Natural killer cell (primary cell): ENCODE measurements around the gene THY1. TPM values are rescaled to one million over a fixed set of nuclear protein-coding genes. Genes with fewer than 3 reads are reported as not detected.

Source experiments
- ATAC-seq, 3 donors: fragments of 150-1000 bp in 2 of 3; fragments of 200-7000 bp in 1 of 3; cut with Tn5 transposase; 1 replicate in 1 of 3; 2 replicates in 2 of 3; pipeline ENCODE4 v1.10.0; 2021; ENCODE audit warnings: mild to moderate bottlenecking in 2 of 3, moderate library complexity in 2 of 3
- DNase-seq, 2 donors: peaks; one replicate each; pipeline versions ENCODE4 v3.0.0 to v3.0.0-alpha.2; 2013 to 2021; ENCODE audit warnings: mixed read lengths in 1 of 2
- H3K27ac ChIP-seq: one replicate; pipeline ENCODE4 v1.5.1; 2013; ENCODE audit warnings: mild to moderate bottlenecking, low read length
- H3K27me3 ChIP-seq: one replicate; pipeline ENCODE4 v1.6.1; 2013; ENCODE audit warnings: low read length; ENCODE audit not compliant: control insufficient read depth, insufficient read depth
- H3K36me3 ChIP-seq: one replicate; pipeline ENCODE4 v1.6.1; 2013; ENCODE audit warnings: low read length; ENCODE audit not compliant: control insufficient read depth, insufficient read depth
- H3K4me1 ChIP-seq: one replicate; pipeline ENCODE4 v1.6.1; 2013; ENCODE audit warnings: low read length; ENCODE audit not compliant: control insufficient read depth, insufficient read depth
- H3K4me3 ChIP-seq: one replicate; pipeline ENCODE4 v1.5.1; 2013; ENCODE audit warnings: low read length
- H3K9me3 ChIP-seq: one replicate; pipeline ENCODE4 v1.6.1; 2013; ENCODE audit warnings: low read length; ENCODE audit not compliant: control insufficient read depth, insufficient read depth
- H3K27ac Mint-ChIP-seq, 2 donors: one replicate each; pipeline ENCODE4 v1.8.0; 2022; ENCODE audit warnings: mild to moderate bottlenecking in 2 of 2, mixed read lengths in 2 of 2, moderate library complexity in 1 of 2
- H3K27me3 Mint-ChIP-seq, 2 donors: one replicate each; pipeline ENCODE4 v1.8.0; 2022; ENCODE audit warnings: low read depth in 2 of 2, mixed read lengths in 2 of 2
- H3K36me3 Mint-ChIP-seq: one replicate; pipeline ENCODE4 v1.8.0; 2022; ENCODE audit warnings: mixed read lengths
- H3K4me1 Mint-ChIP-seq, 2 donors: one replicate each; pipeline ENCODE4 v1.8.0; 2022; ENCODE audit warnings: mixed read lengths in 2 of 2
- H3K4me3 Mint-ChIP-seq: one replicate; pipeline ENCODE4 v1.8.0; 2022; ENCODE audit warnings: mild to moderate bottlenecking, moderate library complexity, mixed read lengths
- H3K9me3 Mint-ChIP-seq, 2 donors: one replicate each; pipeline ENCODE4 v1.8.0; 2022; ENCODE audit warnings: mixed read lengths in 2 of 2
- WGBS: methylation state at CpG from one replicate; pipeline ENCODE4 v1.1.7; 2013; ENCODE audit warnings: missing lambda C conversion rate; ENCODE audit not compliant: insufficient coverage; 5-methylcytosine and 5-hydroxymethylcytosine counted together
- intact Hi-C: fragments of 100-400 bp; cut with micrococcal nuclease; formaldehyde crosslinking; loops from one replicate; pipeline ENCODE4 v1.14.2; 2022
- total RNA-seq, 4 donors: library from RNA; stranded (reverse); fragments of 120-200 nt in 1 of 4; gene quantifications; one replicate each; pipeline versions ENCODE4 v1.2.3 to v1.2.4, GENCODE V29; 2013 to 2022
- TF ChIP-seq, protein P1 (sequence below): fragments of 200-600 bp; IDR thresholded peaks from one replicate; pipeline ENCODE4 v1.8.0; 2022; ENCODE audit warnings: antibody characterized with exemption

THY1 gene
- total RNA-seq, 3 donors from 2014 or later (not counting 1 experiment from before 2014, with no cell fraction given), result not detected

DNA sequence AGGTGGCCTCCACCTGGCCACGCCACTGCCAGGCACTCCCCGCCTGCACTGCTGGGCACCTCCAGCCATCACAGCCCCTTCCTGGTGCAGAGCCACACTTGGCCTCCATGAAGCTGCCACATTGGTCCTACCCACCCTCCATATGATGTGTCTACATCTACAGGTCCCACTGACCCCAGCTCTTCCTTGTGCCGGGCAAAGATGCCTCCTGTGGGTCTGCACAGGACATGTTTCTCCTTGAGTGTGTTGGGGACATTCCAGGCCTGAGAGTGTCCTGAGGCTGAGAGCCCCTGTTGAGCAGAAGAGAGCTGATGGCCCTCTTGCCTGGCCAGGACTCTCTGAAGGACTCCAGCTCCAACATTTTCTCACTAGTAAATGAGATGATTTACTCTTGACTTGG lies 7.5 kb downstream of the THY1 start:
- Mint-ChIP-seq H3K4me3 (no peak overlapping the region), H3K36me3 (no peaks in the 10 kb centered on the region), H3K9me3 (no peaks in the 10 kb centered on the region), H3K27ac (no peak overlapping the region), H3K4me1 (no peaks in the 10 kb centered on the region), H3K27me3 (peaks cover 28 to 30% of the 10 kb centered on the region in 2 donors)
- no peaks in the 10 kb centered on the region for H3K27me3 ChIP-seq
- no peaks in the 10 kb centered on the region for H3K4me1 ChIP-seq
- intact Hi-C loops, result no loop called here
- H3K9me3 ChIP-seq, result no peaks in the 10 kb centered on the region
- no peak for DNase-seq
- H3K27ac ChIP-seq, result no peak overlapping the region
- no peaks in the 10 kb centered on the region for H3K36me3 ChIP-seq
- no peak for ATAC-seq
- H3K4me3 ChIP-seq, result no peak overlapping the region
- 68% methylated on average over 3 of the region's 3 CpGs for WGBS
- TF ChIP-seq, protein P1, sequence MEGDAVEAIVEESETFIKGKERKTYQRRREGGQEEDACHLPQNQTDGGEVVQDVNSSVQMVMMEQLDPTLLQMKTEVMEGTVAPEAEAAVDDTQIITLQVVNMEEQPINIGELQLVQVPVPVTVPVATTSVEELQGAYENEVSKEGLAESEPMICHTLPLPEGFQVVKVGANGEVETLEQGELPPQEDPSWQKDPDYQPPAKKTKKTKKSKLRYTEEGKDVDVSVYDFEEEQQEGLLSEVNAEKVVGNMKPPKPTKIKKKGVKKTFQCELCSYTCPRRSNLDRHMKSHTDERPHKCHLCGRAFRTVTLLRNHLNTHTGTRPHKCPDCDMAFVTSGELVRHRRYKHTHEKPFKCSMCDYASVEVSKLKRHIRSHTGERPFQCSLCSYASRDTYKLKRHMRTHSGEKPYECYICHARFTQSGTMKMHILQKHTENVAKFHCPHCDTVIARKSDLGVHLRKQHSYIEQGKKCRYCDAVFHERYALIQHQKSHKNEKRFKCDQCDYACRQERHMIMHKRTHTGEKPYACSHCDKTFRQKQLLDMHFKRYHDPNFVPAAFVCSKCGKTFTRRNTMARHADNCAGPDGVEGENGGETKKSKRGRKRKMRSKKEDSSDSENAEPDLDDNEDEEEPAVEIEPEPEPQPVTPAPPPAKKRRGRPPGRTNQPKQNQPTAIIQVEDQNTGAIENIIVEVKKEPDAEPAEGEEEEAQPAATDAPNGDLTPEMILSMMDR, result no peak

DNA sequence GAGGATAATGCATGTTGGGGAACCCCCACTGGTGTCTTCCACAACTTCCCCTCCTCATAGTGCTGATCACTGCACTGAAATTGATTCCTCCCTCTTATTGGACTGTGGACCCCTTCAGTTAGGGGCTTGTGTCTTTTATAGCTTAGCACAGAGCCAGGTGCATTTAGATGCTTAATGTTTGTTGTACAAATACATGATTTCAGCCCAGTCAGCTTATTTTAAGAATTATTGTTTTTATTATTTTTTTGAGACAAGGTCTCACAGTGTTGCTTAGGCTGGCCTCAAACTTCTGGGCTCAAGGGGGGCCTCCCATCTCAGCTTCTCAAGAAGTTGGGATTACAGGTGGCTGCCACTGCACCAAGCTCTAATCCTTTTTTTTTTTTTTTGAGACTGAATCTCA lies 8.2 kb downstream of the THY1 start:
- H3K27me3 ChIP-seq, result no peaks in the 10 kb centered on the region
- Mint-ChIP-seq H3K27me3 (peaks cover 24 to 28% of the 10 kb centered on the region in 2 donors), H3K36me3 (no peaks in the 10 kb centered on the region), H3K9me3 (no peaks in the 10 kb centered on the region), H3K27ac (no peak overlapping the region), H3K4me1 (no peaks in the 10 kb centered on the region), H3K4me3 (no peak overlapping the region)
- no peaks in the 10 kb centered on the region for H3K36me3 ChIP-seq
- H3K9me3 ChIP-seq, result no peaks in the 10 kb centered on the region
- H3K4me3 ChIP-seq, result no peak overlapping the region
- intact Hi-C loops, result no loop called here
- no peak for ATAC-seq
- TF ChIP-seq, protein P1, result no peak
- no peak for DNase-seq
- no peaks in the 10 kb centered on the region for H3K4me1 ChIP-seq
- no peak overlapping the region for H3K27ac ChIP-seq

DNA sequence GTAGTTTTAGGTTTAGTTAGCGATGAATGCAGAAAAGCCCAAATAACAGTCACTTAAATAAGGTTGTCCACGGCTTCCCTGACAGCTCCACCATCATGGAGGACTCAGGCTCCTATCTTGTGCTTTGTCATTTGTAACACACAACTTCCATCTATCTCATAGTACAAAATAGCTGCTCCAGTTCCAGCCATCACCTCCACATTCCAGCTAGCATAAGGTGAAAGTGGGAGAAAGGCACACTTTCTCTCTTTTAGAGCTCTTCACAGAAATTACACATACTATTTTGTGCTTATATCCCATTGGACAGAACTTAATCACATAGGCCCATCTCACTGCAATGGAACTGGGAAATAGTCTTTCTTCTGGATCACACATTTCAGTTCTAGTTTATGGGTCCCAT lies 8.7 kb downstream of the THY1 start:
- Mint-ChIP-seq H3K36me3 (no peaks in the 10 kb centered on the region), H3K9me3 (no peaks in the 10 kb centered on the region), H3K4me3 (no peak overlapping the region), H3K27ac (no peak overlapping the region), H3K27me3 (peaks cover 24 to 27% of the 10 kb centered on the region in 2 donors), H3K4me1 (no peaks in the 10 kb centered on the region)
- H3K9me3 ChIP-seq, result no peaks in the 10 kb centered on the region
- ATAC-seq (no peak), DNase-seq (no peak)
- no peaks in the 10 kb centered on the region for H3K4me1 ChIP-seq
- whole genome bisulfite sequencing, result 90% methylated on average over 2 of the region's 2 CpGs
- H3K27ac ChIP-seq, result no peak overlapping the region
- H3K4me3 ChIP-seq, result no peak overlapping the region
- no peaks in the 10 kb centered on the region for H3K27me3 ChIP-seq
- no peaks in the 10 kb centered on the region for H3K36me3 ChIP-seq
- TF ChIP-seq, protein P1, result no peak
- intact Hi-C loops, result no loop called here

DNA sequence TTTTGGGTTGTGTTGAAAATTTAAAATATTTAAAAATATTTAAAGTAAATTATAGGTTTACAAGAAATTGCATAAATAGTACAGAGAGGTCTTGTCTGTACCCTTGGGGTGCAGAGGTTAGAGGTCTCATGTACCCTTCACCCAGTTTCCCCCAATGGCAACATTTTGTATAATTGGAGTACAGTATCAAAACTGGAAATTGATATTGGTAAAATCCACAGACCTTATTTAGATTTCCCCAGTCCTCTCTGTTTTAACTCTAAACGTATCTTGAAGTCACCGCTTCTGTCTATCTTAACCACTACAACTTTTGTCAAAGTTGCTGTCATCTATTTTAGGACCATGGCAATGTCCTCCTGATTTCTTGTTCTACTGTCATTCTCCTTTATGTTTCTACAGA lies 10.9 kb downstream of the THY1 start:
- TF ChIP-seq, protein P1, result no peak
- no peak overlapping the region for H3K4me3 Mint-ChIP-seq
- Histone ChIP-seq H3K27ac (no peak overlapping the region), H3K9me3 (no peaks in the 10 kb centered on the region), H3K4me3 (no peak overlapping the region), H3K27me3 (no peaks in the 10 kb centered on the region), H3K4me1 (no peaks in the 10 kb centered on the region), H3K36me3 (no peaks in the 10 kb centered on the region)
- H3K27ac Mint-ChIP-seq, result no peak overlapping the region
- DNase-seq (no peak), ATAC-seq (no peak)
- 96% methylated on average over 2 of the region's 2 CpGs for WGBS
- H3K27me3 Mint-ChIP-seq, result peaks cover 13 to 17% of the 10 kb centered on the region in 2 donors
- intact Hi-C loops, result no loop called here
- no peaks in the 10 kb centered on the region for H3K36me3 Mint-ChIP-seq
- no peaks in the 10 kb centered on the region for H3K9me3 Mint-ChIP-seq
- H3K4me1 Mint-ChIP-seq, result no peaks in the 10 kb centered on the region
